NCI-H526 (cell line): ENCODE results near the gene FOXJ2.
A peak's percentile ranks its signal among the peaks of the same experiment; 100 is the strongest.
"Not testable (repeated sequence)": the region's sequence is repeated elsewhere in the genome, so short reads cannot be mapped to it uniquely, and the experiment has no call there.

Experiments
- DNase-seq, 2 experiments: peaks; one replicate each; lab custom pipeline; 2025; lab: John Stamatoyannopoulos, UW

Gene FOXJ2

GRCh38 chr12:8030189-8030588 is 2.3 kb upstream of the FOXJ2 start:
- no peak for DNase-seq

GRCh38 chr12:8031017-8031416 is 1.5 kb upstream of the FOXJ2 start:
- not testable (repeated sequence) for DNase-seq

GRCh38 chr12:8031872-8032241 is 659 bp upstream of the FOXJ2 start:
- no peak for DNase-seq

GRCh38 chr12:8033153-8034044 is 883 bp downstream of the FOXJ2 start:
- peak; percentile 41 to 66 for DNase-seq

- DNase-seq, result no peak
These were observed 2.3 kb downstream of the FOXJ2 start for GRCh38 chr12:8034802-8035201.

- no peak for DNase-seq
These were observed 3.0 kb downstream of the FOXJ2 start for GRCh38 chr12:8035440-8036010.

GRCh38 chr12:8036346-8036745 is 3.8 kb downstream of the FOXJ2 start:
- no peak for DNase-seq

- no peak for DNase-seq
These were observed 4.6 kb downstream of the FOXJ2 start for GRCh38 chr12:8037046-8037663.

- DNase-seq, result no peak
These were observed 5.4 kb downstream of the FOXJ2 start for GRCh38 chr12:8037947-8038346.

GRCh38 chr12:8038659-8039114 is 6.2 kb downstream of the FOXJ2 start:
- DNase-seq, result peak; percentile 92 to 95

GRCh38 chr12:8040791-8041190 is 8.3 kb downstream of the FOXJ2 start:
- DNase-seq, result no peak

- DNase-seq, result peak in 1 of 2 experiments; percentile 73
These were observed 13.7 kb downstream of the FOXJ2 start for GRCh38 chr12:8045952-8046944.

- no peak for DNase-seq
These were observed 15.3 kb downstream of the FOXJ2 start for GRCh38 chr12:8047842-8048241.

GRCh38 chr12:8048906-8049305 is 16.4 kb downstream of the FOXJ2 start:
- DNase-seq, result no peak

GRCh38 chr12:8050600-8051250 is 18.2 kb downstream of the FOXJ2 start:
- no peak for DNase-seq

- no peak for DNase-seq
These were observed 20.2 kb downstream of the FOXJ2 start for GRCh38 chr12:8052679-8053078.

GRCh38 chr12:8054816-8055215 is 22.3 kb downstream of the FOXJ2 start:
- DNase-seq, result no peak

GRCh38 chr12:8057306-8057705 is 24.8 kb downstream of the FOXJ2 start:
- no peak for DNase-seq

GRCh38 chr12:8057839-8058238 is 25.3 kb downstream of the FOXJ2 start:
- no peak for DNase-seq

GRCh38 chr12:8058506-8058905 is 26.0 kb downstream of the FOXJ2 start:
- DNase-seq, result no peak

GRCh38 chr12:8064131-8064530 is 31.6 kb downstream of the FOXJ2 start:
- DNase-seq, result no peak
